Neural progenitor cell (in vitro differentiated cells): ENCODE measurements around the gene RLBP1.

Experiments used
- CTCF ChIP-seq: fragments of 200-600 bp; sonication (generic); IDR thresholded peaks from 2 replicates; pipeline ENCODE4 v1.5.1; 2017; ENCODE audit warnings: antibody characterized with exemption, mild to moderate bottlenecking
- EZH2 ChIP-seq: fragments of 200-600 bp; sonication (generic); IDR thresholded peaks from 2 replicates; pipeline ENCODE4 v1.6.1; 2017; ENCODE audit warnings: antibody characterized with exemption, mild to moderate bottlenecking, moderate library complexity
- EZH2phosphoT487 ChIP-seq: fragments of 200-600 bp; sonication (generic); IDR thresholded peaks from 2 replicates; pipeline ENCODE4 v1.6.1; 2017; ENCODE audit warnings: antibody characterized with exemption

GRCh38 chr15:89227425-89227824, 6.0 kb upstream of the RLBP1 start:
- TF ChIP-seq CTCF (no peak), EZH2 (no peak), EZH2phosphoT487 (no peak)
